Peyer's patch (tissue), 4 donors: ENCODE measurements around the gene TXLNG.

Experiments
- CTCF ChIP-seq, 6 experiments: fragments of 450-650 bp in 4 of 6; fragments of 200-600 bp in 2 of 6; sonication (generic) in 1 of 6; IDR thresholded peaks; one replicate each; pipeline ENCODE4 v1.5.1; 2017 to 2019; ENCODE audit warnings: antibody characterized with exemption in 6 of 6, mild to moderate bottlenecking in 3 of 6, moderate library complexity in 1 of 6
- POLR2A ChIP-seq, 2 donors: fragments of 450-650 bp; IDR thresholded peaks; one replicate each; pipeline ENCODE4 v1.5.1; 2017; ENCODE audit warnings: antibody characterized with exemption in 2 of 2, mild to moderate bottlenecking in 2 of 2, moderate library complexity in 2 of 2

GRCh38 chrX:16862829-16863228, 76.6 kb downstream of the TXLNG start:
- TF ChIP-seq CTCF (IDR thresholded peaks at IDR 0.05) (no peak), POLR2A (IDR thresholded peaks at IDR 0.05) (no peak)
